HEK293 (cell line): ENCODE results near the gene EMP3.

Experiments
- CTCF ChIA-PET: fragments of 350-600 bp; formaldehyde crosslinking; extraction: SDS; loops from one replicate; lab custom pipeline; 2021; ENCODE audit warnings: antibody characterized with exemption; lab: Yijun Ruan, JAX
- POLR2A ChIA-PET: fragments of 300-600 bp; formaldehyde crosslinking; extraction: SDS; loops from one replicate; lab custom pipeline; 2020; ENCODE audit warnings: antibody characterized with exemption, inconsistent platforms; lab: Yijun Ruan, JAX
- H3K27ac ChIP-seq: fragments of 200-500 bp; sonication (Bioruptor generic); 2 replicates; pipeline ENCODE4 v1.5.1; 2014; ENCODE audit warnings: low read depth, low read length, control low read depth, inconsistent platforms; ENCODE audit errors: extremely low read depth
- H3K36me3 ChIP-seq, 2 experiments: fragments of 200-500 bp in 1 of 2; sonication (Bioruptor generic) in 1 of 2; 1 replicate in 1 of 2; 2 replicates in 1 of 2; pipeline ENCODE4 v1.5.1; 2014 to 2017; ENCODE audit warnings: inconsistent platforms in 2 of 2, low read length in 2 of 2; ENCODE audit not compliant: control insufficient read depth in 2 of 2, insufficient read depth in 1 of 2
- H3K4me1 ChIP-seq: fragments of 200-500 bp; sonication (Bioruptor generic); 2 replicates; pipeline ENCODE4 v1.5.1; 2014; ENCODE audit warnings: mild to moderate bottlenecking, low read length, inconsistent platforms; ENCODE audit not compliant: control insufficient read depth, insufficient read depth
- H3K4me3 ChIP-seq: 2 replicates; pipeline ENCODE4 v1.5.1; 2011; ENCODE audit warnings: low read depth, mild to moderate bottlenecking, control low read depth, low read length, moderate library complexity
- H3K9me3 ChIP-seq: fragments of 200-500 bp; sonication (Bioruptor generic); 2 replicates; pipeline ENCODE4 v1.5.1; 2014; ENCODE audit warnings: low read depth, low read length, inconsistent platforms; ENCODE audit not compliant: control insufficient read depth, insufficient read depth
- HOXC10 ChIP-seq: sonication (generic); formaldehyde crosslinking; IDR thresholded peaks from 2 replicates; pipeline ENCODE4 v1.8.1; 2023; ENCODE audit warnings: mild to moderate bottlenecking, missing genetic modification reagents
- KLF1 ChIP-seq: fragments of 450-650 bp; formaldehyde crosslinking; IDR thresholded peaks from 2 replicates; pipeline ENCODE4 v1.5.1; 2016; ENCODE audit warnings: missing biosample characterization, missing genetic modification characterization
- MEIS1 ChIP-seq: sonication (generic); formaldehyde crosslinking; IDR thresholded peaks from 2 replicates; pipeline ENCODE4 v1.8.1; 2022; ENCODE audit warnings: missing genetic modification reagents, mild to moderate bottlenecking, borderline replicate concordance
- MZF1 ChIP-seq: fragments of 450-650 bp; formaldehyde crosslinking; IDR thresholded peaks from 2 replicates; pipeline ENCODE4 v1.5.1; 2017; ENCODE audit warnings: missing biosample characterization, missing genetic modification characterization, borderline replicate concordance
- SALL2 ChIP-seq: fragments of 450-650 bp; formaldehyde crosslinking; IDR thresholded peaks from 2 replicates; pipeline ENCODE4 v1.5.0; 2017; ENCODE audit warnings: missing biosample characterization, mild to moderate bottlenecking, missing genetic modification characterization, borderline replicate concordance
- SETDB1 ChIP-seq: IDR thresholded peaks from one replicate; pipeline ENCODE4 v1.6.1; 2017; ENCODE audit warnings: mild to moderate bottlenecking, low read length, moderate library complexity, mixed read lengths; ENCODE audit not compliant: insufficient read length
- TRIM28 ChIP-seq: IDR thresholded peaks from 2 replicates; pipeline ENCODE4 v1.6.1; 2011; ENCODE audit warnings: low read length, control low read depth, borderline replicate concordance
- ZBTB17 ChIP-seq: fragments of 450-650 bp; formaldehyde crosslinking; IDR thresholded peaks from 2 replicates; pipeline ENCODE4 v1.5.1; 2016; ENCODE audit warnings: missing biosample characterization, missing genetic modification characterization
- ZBTB20 ChIP-seq: fragments of 450-650 bp; formaldehyde crosslinking; IDR thresholded peaks from 2 replicates; pipeline ENCODE4 v1.5.1; 2016; ENCODE audit warnings: missing biosample characterization, missing genetic modification characterization
- ZBTB26 ChIP-seq: fragments of 450-650 bp; formaldehyde crosslinking; optimal IDR thresholded peaks from 2 replicates; pipeline ENCODE3; 2016; ENCODE audit warnings: missing biosample characterization, mild to moderate bottlenecking, missing genetic modification characterization
- ZFHX2 ChIP-seq: fragments of 450-650 bp; formaldehyde crosslinking; conservative IDR thresholded peaks from 2 replicates; pipeline ENCODE4 v1.5.1; 2016; ENCODE audit warnings: missing biosample characterization, missing genetic modification characterization
- ZFP41 ChIP-seq: fragments of 450-650 bp; formaldehyde crosslinking; IDR thresholded peaks from 2 replicates; pipeline ENCODE4 v1.5.1; 2016; ENCODE audit warnings: missing biosample characterization, missing genetic modification characterization, borderline replicate concordance
- ZNF114 ChIP-seq: fragments of 450-650 bp; formaldehyde crosslinking; IDR thresholded peaks from 2 replicates; pipeline ENCODE4 v1.5.0; 2017; ENCODE audit warnings: missing biosample characterization, missing genetic modification characterization
- ZNF155 ChIP-seq: fragments of 450-650 bp; formaldehyde crosslinking; IDR thresholded peaks from 2 replicates; pipeline ENCODE4 v1.5.1; 2016; ENCODE audit warnings: missing biosample characterization, missing genetic modification characterization
- ZNF16 ChIP-seq: fragments of 450-650 bp; formaldehyde crosslinking; IDR thresholded peaks from 2 replicates; pipeline ENCODE4 v1.5.1; 2016; ENCODE audit warnings: low read depth, missing biosample characterization, missing genetic modification characterization
- ZNF2 ChIP-seq: fragments of 450-650 bp; formaldehyde crosslinking; IDR thresholded peaks from 2 replicates; pipeline ENCODE4 v1.5.1; 2016; ENCODE audit warnings: missing biosample characterization, missing genetic modification characterization
- ZNF335 ChIP-seq: fragments of 450-650 bp; formaldehyde crosslinking; conservative IDR thresholded peaks from 2 replicates; pipeline ENCODE4 v1.5.1; 2016; ENCODE audit warnings: missing biosample characterization, missing genetic modification characterization
- ZNF366 ChIP-seq: fragments of 450-650 bp; formaldehyde crosslinking; conservative IDR thresholded peaks from 2 replicates; pipeline ENCODE4 v1.5.1; 2016; ENCODE audit warnings: missing biosample characterization, missing genetic modification characterization
- ZNF423 ChIP-seq: fragments of 450-650 bp; formaldehyde crosslinking; IDR thresholded peaks from 2 replicates; pipeline ENCODE4 v1.5.1; 2016; ENCODE audit warnings: missing biosample characterization, missing genetic modification characterization
- ZNF544 ChIP-seq: fragments of 450-650 bp; formaldehyde crosslinking; IDR thresholded peaks from 2 replicates; pipeline ENCODE4 v1.5.0; 2017; ENCODE audit warnings: missing biosample characterization, missing genetic modification characterization
- ZNF654 ChIP-seq: fragments of 450-650 bp; formaldehyde crosslinking; IDR thresholded peaks from 2 replicates; pipeline ENCODE4 v1.5.1; 2016; ENCODE audit warnings: low read depth, missing biosample characterization, missing genetic modification characterization
- ZNF707 ChIP-seq: fragments of 450-650 bp; formaldehyde crosslinking; IDR thresholded peaks from 2 replicates; pipeline ENCODE4 v1.5.1; 2016; ENCODE audit warnings: missing biosample characterization, missing genetic modification characterization
- ZSCAN30 ChIP-seq: fragments of 450-650 bp; IDR thresholded peaks from 2 replicates; pipeline ENCODE4 v1.5.1; 2018; ENCODE audit warnings: missing biosample characterization, mild to moderate bottlenecking, missing genetic modification characterization, moderate library complexity

Gene EMP3

GRCh38 chr19:48333467-48334384 lies 8.4 kb downstream of the EMP3 start (continued):
- TF ChIP-seq ZNF707 (tag by site-specific recombination) (no peak), ZNF155 (tag by site-specific recombination) (no peak), KLF1 (tag by site-specific recombination) (peak; percentile 64), ZNF2 (tag by site-specific recombination) (0 out of 2 replicates have a peak, but pooled peaks have one; percentile 17), ZNF654 (no peak)

GRCh38 chr19:48338253-48338755 lies 13.0 kb downstream of the EMP3 start:
- Histone ChIP-seq H3K36me3 (no peaks in the 10 kb centered on the region; a peak in 1 of 3 replicates), H3K27ac (no peak overlapping the region), H3K4me3 (no peak overlapping the region), H3K9me3 (no peaks in the 10 kb centered on the region), H3K4me1 (peaks cover 4% of the 10 kb centered on the region)
- POLR2A ChIA-PET = no interaction called here
- CTCF ChIA-PET = interaction anchor here (0.6 to 1.7 kb wide), 6 partner anchors 12 to 401 kb away, joined by 3 to 8 read pairs (median 3); a partner anchor contains a TSS
- TF ChIP-seq SETDB1 = no peak
- TF ChIP-seq MZF1 (tag by site-specific recombination) = no peak
- no peak for TF ChIP-seq ZSCAN30 (tag by site-specific recombination)
- TF ChIP-seq ZNF366 (tag by site-specific recombination) = no peak
- TF ChIP-seq ZNF16 (tag by site-specific recombination) = peak; percentile 61
- TF ChIP-seq ZFHX2 = no peak

GRCh38 chr19:48338802-48339503 lies 13.6 kb downstream of the EMP3 start:
- ChIA-PET POLR2A (interaction anchor here (0.6 kb wide), 1 partner anchor 71 kb away, joined by 3 read pairs; no protein-coding TSS in a partner anchor), CTCF (interaction anchor here (0.6 to 1.1 kb wide), 3 partner anchors 12 to 401 kb away, joined by 3 read pairs; no protein-coding TSS in a partner anchor)
- H3K36me3 ChIP-seq = no peaks in the 10 kb centered on the region; a peak in 1 of 3 replicates
- no peaks in the 10 kb centered on the region for H3K4me1 ChIP-seq
- no peak overlapping the region for H3K4me3 ChIP-seq
- H3K9me3 ChIP-seq = no peaks in the 10 kb centered on the region
- TF ChIP-seq ZNF114 (tag by site-specific recombination) (no peak), ZNF335 (tag by site-specific recombination) (no peak), ZNF423 (no peak), ZNF544 (tag by site-specific recombination) (no peak), ZBTB26 (tag by site-specific recombination) (no peak), MEIS1 (CRISPR knock-in tag) (no peak), ZBTB20 (tag by site-specific recombination) (no peak), ZFP41 (no peak), SALL2 (no peak), HOXC10 (CRISPR knock-in tag) (no peak), TRIM28 (no peak), ZBTB17 (no peak)
- H3K27ac ChIP-seq = no peak overlapping the region
